ENCODE results near the gene TFF1.

Gene TFF1

DNA sequence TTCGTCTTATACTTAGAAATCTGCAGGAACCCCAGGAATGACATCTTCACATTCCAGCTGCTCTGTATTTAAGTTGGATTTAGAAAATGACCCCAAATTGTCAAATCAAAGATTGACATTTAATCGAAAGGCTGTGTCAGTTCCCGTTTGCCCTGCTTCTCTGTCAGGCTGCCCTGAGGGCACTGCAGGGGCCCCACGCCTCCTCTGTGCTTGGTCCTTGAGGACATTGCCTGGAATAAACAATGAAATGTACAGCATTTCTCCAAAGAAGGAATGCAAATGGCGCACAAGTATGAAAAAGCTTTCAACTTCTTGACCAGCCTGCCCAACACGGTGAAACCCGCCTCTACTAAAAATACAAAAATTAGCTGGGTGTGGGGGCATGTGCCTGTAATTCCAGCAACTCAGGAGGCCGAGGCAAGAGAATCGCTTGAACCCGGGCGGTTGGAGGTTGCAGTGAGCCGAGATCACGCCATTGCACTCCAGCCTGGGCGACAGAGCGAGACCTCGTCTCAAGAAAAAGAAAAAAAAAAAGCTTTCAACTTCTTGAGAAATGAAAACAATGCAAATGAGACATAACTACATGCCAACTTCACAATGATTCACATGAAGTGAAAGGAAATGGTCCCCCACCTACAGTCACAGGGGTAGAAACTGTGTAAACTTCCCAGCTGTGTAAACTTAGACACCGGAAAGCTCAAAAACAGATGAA is 26.6 kb upstream of the TFF1 start:
- TF ChIP-seq, protein P1, sequence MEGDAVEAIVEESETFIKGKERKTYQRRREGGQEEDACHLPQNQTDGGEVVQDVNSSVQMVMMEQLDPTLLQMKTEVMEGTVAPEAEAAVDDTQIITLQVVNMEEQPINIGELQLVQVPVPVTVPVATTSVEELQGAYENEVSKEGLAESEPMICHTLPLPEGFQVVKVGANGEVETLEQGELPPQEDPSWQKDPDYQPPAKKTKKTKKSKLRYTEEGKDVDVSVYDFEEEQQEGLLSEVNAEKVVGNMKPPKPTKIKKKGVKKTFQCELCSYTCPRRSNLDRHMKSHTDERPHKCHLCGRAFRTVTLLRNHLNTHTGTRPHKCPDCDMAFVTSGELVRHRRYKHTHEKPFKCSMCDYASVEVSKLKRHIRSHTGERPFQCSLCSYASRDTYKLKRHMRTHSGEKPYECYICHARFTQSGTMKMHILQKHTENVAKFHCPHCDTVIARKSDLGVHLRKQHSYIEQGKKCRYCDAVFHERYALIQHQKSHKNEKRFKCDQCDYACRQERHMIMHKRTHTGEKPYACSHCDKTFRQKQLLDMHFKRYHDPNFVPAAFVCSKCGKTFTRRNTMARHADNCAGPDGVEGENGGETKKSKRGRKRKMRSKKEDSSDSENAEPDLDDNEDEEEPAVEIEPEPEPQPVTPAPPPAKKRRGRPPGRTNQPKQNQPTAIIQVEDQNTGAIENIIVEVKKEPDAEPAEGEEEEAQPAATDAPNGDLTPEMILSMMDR (IDR thresholded peaks at IDR 0.05; ENCODE audit: insufficient read depth, low read length, poor library complexity, severe bottlenecking) = no peak
- H3K36me3 ChIP-seq (ENCODE audit: control insufficient read depth, insufficient read depth, low read length) = no peaks in the 10 kb centered on the region
- H3K4me3 ChIP-seq (replicated peaks; ENCODE audit: low read depth, low read length) = no peak overlapping the region
- H3K27me3 ChIP-seq (replicated peaks; ENCODE audit: control insufficient read depth, insufficient read depth, low read length) = no peaks in the 10 kb centered on the region
- DNase-seq (ENCODE audit: extremely low read depth, insufficient read length) = peak; percentile 33

DNA sequence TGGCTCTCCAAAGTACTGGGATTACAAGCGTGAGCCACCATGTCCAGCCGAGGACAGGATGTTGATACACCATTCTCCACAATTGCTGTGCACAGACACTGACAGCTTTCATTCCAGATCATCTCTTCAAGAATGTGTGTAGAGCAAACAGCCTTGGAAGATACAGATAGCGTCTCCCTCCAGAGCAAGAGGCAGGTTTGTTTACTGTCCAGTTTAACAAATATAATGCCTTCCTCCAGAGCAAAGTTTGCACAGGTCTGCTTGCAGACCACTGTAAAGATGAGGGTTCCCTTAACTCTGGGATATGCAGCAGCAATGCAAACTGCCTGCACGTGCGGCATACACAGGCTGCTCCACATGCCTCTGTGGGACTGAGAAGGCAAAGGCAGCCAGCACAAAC is 25.0 kb upstream of the TFF1 start:
- DNase-seq (ENCODE audit: extremely low read depth, insufficient read length) = no peak
- no peaks in the 10 kb centered on the region for H3K27me3 ChIP-seq (replicated peaks; ENCODE audit: control insufficient read depth, insufficient read depth, low read length)
- H3K36me3 ChIP-seq (ENCODE audit: control insufficient read depth, insufficient read depth, low read length) = no peaks in the 10 kb centered on the region
- H3K4me3 ChIP-seq (replicated peaks; ENCODE audit: low read depth, low read length) = no peak overlapping the region
- TF ChIP-seq, protein P1 (IDR thresholded peaks at IDR 0.05; ENCODE audit: insufficient read depth, low read length, poor library complexity, severe bottlenecking) = no peak

DNA sequence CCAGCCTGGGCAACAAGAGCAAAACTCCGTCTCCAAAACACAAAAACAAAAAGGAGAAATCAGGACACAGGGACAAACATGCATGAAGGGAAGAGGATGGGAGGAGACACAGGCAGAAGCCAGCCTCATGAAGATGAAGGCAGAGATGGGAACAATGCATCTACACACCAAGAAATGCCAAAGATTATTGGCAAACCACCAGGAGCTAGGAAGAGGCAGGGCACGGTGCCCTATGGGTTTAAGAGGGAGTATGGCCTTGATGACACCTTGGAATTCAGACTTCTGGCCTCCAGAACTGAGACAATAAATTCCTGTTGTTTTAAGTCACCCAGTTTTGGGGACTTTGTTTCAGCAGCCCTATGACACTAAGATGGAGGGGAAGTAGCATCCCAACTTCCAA is 24.4 kb upstream of the TFF1 start:
- no peaks in the 10 kb centered on the region for H3K36me3 ChIP-seq (ENCODE audit: control insufficient read depth, insufficient read depth, low read length)
- H3K27me3 ChIP-seq (replicated peaks; ENCODE audit: control insufficient read depth, insufficient read depth, low read length) = no peaks in the 10 kb centered on the region
- no peak for DNase-seq (ENCODE audit: extremely low read depth, insufficient read length)
- TF ChIP-seq, protein P1 (IDR thresholded peaks at IDR 0.05; ENCODE audit: insufficient read depth, low read length, poor library complexity, severe bottlenecking) = no peak
- no peak overlapping the region for H3K4me3 ChIP-seq (replicated peaks; ENCODE audit: low read depth, low read length)

DNA sequence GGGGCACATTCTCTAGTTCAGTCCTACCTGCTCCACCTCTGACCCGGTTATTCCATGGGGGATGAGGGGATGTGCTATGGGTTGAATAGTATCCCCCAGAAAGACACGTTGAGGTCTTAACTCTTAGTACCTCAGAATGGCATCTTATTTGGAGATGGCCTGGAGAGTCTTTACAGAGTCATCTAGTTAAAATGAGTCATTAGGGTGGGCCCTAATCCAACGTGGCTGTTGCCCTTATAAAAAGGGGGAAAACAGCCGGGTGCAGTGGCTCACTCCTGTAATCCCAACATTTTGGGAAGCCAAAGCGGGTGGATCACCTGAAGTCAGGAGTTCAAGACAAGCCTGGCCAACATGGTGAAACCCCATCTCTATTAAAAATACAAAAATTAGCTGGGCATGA is 23.9 kb upstream of the TFF1 start:
- TF ChIP-seq, protein P1 (IDR thresholded peaks at IDR 0.05; ENCODE audit: insufficient read depth, low read length, poor library complexity, severe bottlenecking) = no peak
- Histone ChIP-seq H3K4me3 (replicated peaks; ENCODE audit: low read depth, low read length) (no peak overlapping the region), H3K27me3 (replicated peaks; ENCODE audit: control insufficient read depth, insufficient read depth, low read length) (no peaks in the 10 kb centered on the region), H3K36me3 (ENCODE audit: control insufficient read depth, insufficient read depth, low read length) (no peaks in the 10 kb centered on the region)
- DNase-seq (ENCODE audit: extremely low read depth, insufficient read length) = no peak

DNA sequence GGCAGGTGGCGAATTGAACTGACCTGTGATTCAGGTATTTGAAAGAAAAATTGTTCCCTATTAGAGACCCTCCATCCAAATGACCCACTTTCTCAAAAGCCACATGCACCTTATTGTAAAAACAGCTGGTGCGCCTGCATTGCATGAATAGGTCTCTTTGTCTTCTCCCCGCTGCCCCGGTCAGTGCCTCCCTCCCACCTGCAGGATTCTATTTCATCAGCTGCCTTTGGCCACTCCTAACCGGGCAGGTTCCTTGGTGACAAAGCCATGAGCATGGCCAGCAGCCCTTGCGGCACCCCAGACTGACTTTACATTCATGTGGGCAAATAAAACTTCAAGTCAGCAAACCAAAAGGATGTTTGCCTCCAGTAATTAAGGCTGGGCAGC is 23.1 kb upstream of the TFF1 start:
- H3K4me3 ChIP-seq (replicated peaks; ENCODE audit: low read depth, low read length) = no peak overlapping the region
- TF ChIP-seq, protein P1 (IDR thresholded peaks at IDR 0.05; ENCODE audit: insufficient read depth, low read length, poor library complexity, severe bottlenecking) = no peak
- no peak for DNase-seq (ENCODE audit: extremely low read depth, insufficient read length)
- no peaks in the 10 kb centered on the region for H3K27me3 ChIP-seq (replicated peaks; ENCODE audit: control insufficient read depth, insufficient read depth, low read length)
- no peaks in the 10 kb centered on the region for H3K36me3 ChIP-seq (ENCODE audit: control insufficient read depth, insufficient read depth, low read length)

Measured in GM06990 (cell line).